OCI-LY3 (cell line): Measurements from ENCODE around the gene IQSEC1.

Source experiments
- EZH2phosphoT487 ChIP-seq: fragments of 200-600 bp; shearing (Covaris generic); IDR thresholded peaks from 2 replicates; pipeline ENCODE4 v1.6.1; 2018; ENCODE audit warnings: antibody characterized with exemption, mixed run types, low read depth
- TF ChIP-seq, protein P1 (sequence below): fragments of 200-600, 300-600 bp; sonication (generic); IDR thresholded peaks from 2 replicates; pipeline ENCODE4 v1.5.1; 2014; ENCODE audit warnings: antibody characterized with exemption, low read length, low read depth

DNA sequence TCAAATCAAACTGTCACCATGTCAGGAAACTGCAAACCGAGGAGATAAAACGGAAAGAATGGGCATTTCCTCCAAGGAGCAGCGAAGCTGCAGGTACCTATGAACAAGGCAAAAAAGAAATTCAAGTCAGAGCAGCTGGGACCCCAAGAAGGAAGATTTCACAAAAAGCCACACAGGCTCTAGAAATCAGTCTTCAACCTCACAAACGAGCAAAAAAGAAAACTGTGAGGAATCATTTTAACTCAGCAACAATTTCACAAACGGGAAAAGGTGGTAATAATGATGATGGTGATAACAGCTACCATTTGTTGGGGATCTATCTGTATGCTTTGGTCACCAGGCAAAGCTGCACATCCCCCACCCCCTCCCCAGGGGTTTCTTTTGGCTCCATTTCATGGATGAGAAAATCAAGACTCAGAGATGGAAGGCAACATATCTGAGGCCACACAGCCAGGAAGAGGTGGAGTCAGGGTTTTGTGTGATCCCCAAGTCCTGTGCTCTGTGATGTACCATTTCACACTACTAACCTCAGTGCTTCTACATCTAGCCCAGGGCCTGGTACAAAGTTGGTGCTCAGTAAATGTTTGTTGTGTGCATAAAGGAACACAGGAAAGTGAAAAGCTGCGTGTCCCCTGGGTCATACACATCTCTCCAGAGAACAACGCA is 109.9 kb downstream of the IQSEC1 start:
- TF ChIP-seq, protein P1, sequence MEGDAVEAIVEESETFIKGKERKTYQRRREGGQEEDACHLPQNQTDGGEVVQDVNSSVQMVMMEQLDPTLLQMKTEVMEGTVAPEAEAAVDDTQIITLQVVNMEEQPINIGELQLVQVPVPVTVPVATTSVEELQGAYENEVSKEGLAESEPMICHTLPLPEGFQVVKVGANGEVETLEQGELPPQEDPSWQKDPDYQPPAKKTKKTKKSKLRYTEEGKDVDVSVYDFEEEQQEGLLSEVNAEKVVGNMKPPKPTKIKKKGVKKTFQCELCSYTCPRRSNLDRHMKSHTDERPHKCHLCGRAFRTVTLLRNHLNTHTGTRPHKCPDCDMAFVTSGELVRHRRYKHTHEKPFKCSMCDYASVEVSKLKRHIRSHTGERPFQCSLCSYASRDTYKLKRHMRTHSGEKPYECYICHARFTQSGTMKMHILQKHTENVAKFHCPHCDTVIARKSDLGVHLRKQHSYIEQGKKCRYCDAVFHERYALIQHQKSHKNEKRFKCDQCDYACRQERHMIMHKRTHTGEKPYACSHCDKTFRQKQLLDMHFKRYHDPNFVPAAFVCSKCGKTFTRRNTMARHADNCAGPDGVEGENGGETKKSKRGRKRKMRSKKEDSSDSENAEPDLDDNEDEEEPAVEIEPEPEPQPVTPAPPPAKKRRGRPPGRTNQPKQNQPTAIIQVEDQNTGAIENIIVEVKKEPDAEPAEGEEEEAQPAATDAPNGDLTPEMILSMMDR, result no peak
- no peak for TF ChIP-seq EZH2phosphoT487
